B cell (primary cell): ENCODE results near the gene GABPB2. TPM values are rescaled to one million over a fixed set of nuclear protein-coding genes. Genes with fewer than 3 reads are reported as not detected.

Source experiments
- ATAC-seq: fragments of 200-7000 bp; cut with Tn5 transposase; one replicate; pipeline ENCODE4 v1.10.0; 2021; ENCODE audit warnings: low read depth, mild to moderate bottlenecking, moderate number of reproducible peaks, moderate library complexity
- CTCF ChIA-PET: fragments of 350-600 bp; sonication (Branson Sonifier 250); formaldehyde crosslinking; loops from one replicate; lab custom pipeline; 2021; ENCODE audit warnings: antibody characterized with exemption, inconsistent platforms; lab: Charles Lee
- POLR2A ChIA-PET: fragments of 350-600 bp; sonication (Branson Sonifier 250); formaldehyde crosslinking; loops from one replicate; lab custom pipeline; 2021; ENCODE audit warnings: antibody characterized with exemption; lab: Charles Lee
- DNase-seq: peaks from one replicate; pipeline ENCODE4 v3.0.0; 2013
- H2AFZ ChIP-seq: 2 replicates; pipeline ENCODE4 v1.6.1; 2012; ENCODE audit warnings: mild to moderate bottlenecking, low read depth, low read length; ENCODE audit not compliant: insufficient read depth, poor library complexity, severe bottlenecking
- H3K27ac ChIP-seq, 2 donors: 1 replicate in 1 of 2; 2 replicates in 1 of 2; pipeline ENCODE4 v1.5.1; 2012 to 2013; ENCODE audit warnings: low read length in 2 of 2, mild to moderate bottlenecking in 2 of 2, moderate library complexity in 1 of 2
- H3K27me3 ChIP-seq, 4 experiments: fragments of 200-600 bp in 1 of 4; sonication (generic) in 1 of 4; replicated peaks in 1 of 4; 1 replicate in 2 of 4; 2 replicates in 2 of 4; pipeline versions ENCODE4 v1.6.1 to v1.7.0; 2013 to 2016; ENCODE audit warnings: low read length in 3 of 4, mild to moderate bottlenecking in 2 of 4, mixed read lengths in 1 of 4, moderate library complexity in 1 of 4; ENCODE audit not compliant: insufficient read depth in 4 of 4, control insufficient read depth in 3 of 4; ENCODE audit errors: control extremely low read depth in 1 of 4
- H3K36me3 ChIP-seq, 2 experiments: replicated peaks in 1 of 2; 1 replicate in 1 of 2; 2 replicates in 1 of 2; pipeline versions ENCODE4 v1.6.1 to v1.7.1; 2013; ENCODE audit warnings: low read length in 1 of 2; ENCODE audit not compliant: insufficient read depth in 2 of 2, control insufficient read depth in 1 of 2; ENCODE audit errors: control extremely low read depth in 1 of 2, extremely low read depth in 1 of 2
- H3K4me1 ChIP-seq, 2 donors: fragments of 200-600 bp in 1 of 2; sonication (generic) in 1 of 2; 1 replicate in 1 of 2; 2 replicates in 1 of 2; pipeline versions ENCODE4 v1.5.1 to v1.6.1; 2013 to 2017; ENCODE audit warnings: low read length in 2 of 2; ENCODE audit not compliant: control insufficient read depth in 2 of 2, insufficient read depth in 2 of 2
- H3K4me2 ChIP-seq: replicated peaks from 2 replicates; pipeline ENCODE3; 2012; ENCODE audit warnings: mild to moderate bottlenecking, low read depth, low read length; ENCODE audit not compliant: poor library complexity, severe bottlenecking
- H3K4me3 ChIP-seq, 5 experiments: fragments of 200-600 bp in 1 of 5; sonication (generic) in 1 of 5; 1 replicate in 3 of 5; 2 replicates in 2 of 5; pipeline versions ENCODE4 v1.5.1 to v1.7.0; 2011 to 2016; ENCODE audit warnings: low read length in 4 of 5, mild to moderate bottlenecking in 4 of 5, low read depth in 2 of 5, control low read depth in 1 of 5, moderate library complexity in 1 of 5; ENCODE audit not compliant: insufficient read depth in 1 of 5; ENCODE audit errors: control extremely low read depth in 1 of 5, extremely low read depth in 1 of 5
- H3K79me2 ChIP-seq: fragments of 200-600 bp; sonication (generic); one replicate; pipeline ENCODE4 v1.6.0; 2016; ENCODE audit warnings: low read length; ENCODE audit not compliant: control insufficient read depth, insufficient read depth
- H3K9ac ChIP-seq: fragments of 200-600 bp; sonication (generic); 2 replicates; pipeline ENCODE4 v1.6.1; 2017; ENCODE audit warnings: mild to moderate bottlenecking, low read length, moderate library complexity
- H3K9me3 ChIP-seq, 3 donors: one replicate each; pipeline versions ENCODE4 v1.6.1 to v1.7.1; 2013; ENCODE audit warnings: low read length in 2 of 3; ENCODE audit not compliant: control insufficient read depth in 2 of 3, insufficient read depth in 1 of 3; ENCODE audit errors: control extremely low read depth in 1 of 3
- H4K20me1 ChIP-seq: 2 replicates; pipeline ENCODE4 v1.6.0; 2012; ENCODE audit warnings: mild to moderate bottlenecking, low read length; ENCODE audit not compliant: insufficient read depth, control insufficient read depth, poor library complexity, severe bottlenecking
- H3K27ac Mint-ChIP-seq: one replicate; pipeline ENCODE4 v1.8.0; 2021; ENCODE audit warnings: mixed read lengths
- H3K27me3 Mint-ChIP-seq: one replicate; pipeline ENCODE4 v1.8.0; 2021; ENCODE audit warnings: mixed read lengths
- H3K4me1 Mint-ChIP-seq: one replicate; pipeline ENCODE4 v1.8.0; 2021; ENCODE audit warnings: mixed read lengths
- H3K4me3 Mint-ChIP-seq: one replicate; pipeline ENCODE4 v1.8.0; 2021; ENCODE audit warnings: mixed read lengths
- H3K9me3 Mint-ChIP-seq: one replicate; pipeline ENCODE4 v1.8.0; 2022; ENCODE audit warnings: mixed read lengths; ENCODE audit not compliant: insufficient read depth
- EZH2 ChIP-seq: IDR thresholded peaks from 2 replicates; pipeline ENCODE4 v1.6.1; 2012; ENCODE audit warnings: borderline replicate concordance, low read depth, mild to moderate bottlenecking, moderate library complexity, low read length; ENCODE audit not compliant: insufficient read depth, poor library complexity, severe bottlenecking
- WGBS: methylation state at CpG from one replicate; pipeline ENCODE4 v1.1.5; 2013; ENCODE audit warnings: missing lambda C conversion rate; ENCODE audit not compliant: insufficient coverage; 5-methylcytosine and 5-hydroxymethylcytosine counted together
- intact Hi-C: fragments of 100-400 bp; cut with micrococcal nuclease; formaldehyde crosslinking; loops from one replicate; pipeline ENCODE4 v1.10.0; 2022
- polyA plus RNA-seq: library from polyadenylated mRNA; depleted of rRNA; stranded (reverse); fragments of >200 nt; gene quantifications from 2 replicates; pipeline ENCODE4 v1.2.3, GENCODE V29; 2012
- total RNA-seq, 2 donors: library from RNA; stranded (reverse); fragments of 120-200 nt in 1 of 2; gene quantifications; 1 replicate in 1 of 2; 2 replicates in 1 of 2; pipeline versions ENCODE4 v1.2.3 to v1.2.4, GENCODE V29; 2013 to 2022
- TF ChIP-seq, protein P1 (sequence below): fragments of 200-600 bp; IDR thresholded peaks from one replicate; pipeline ENCODE4 v1.8.0; 2022; ENCODE audit warnings: antibody characterized with exemption, mild to moderate bottlenecking

GABPB2 gene
- total and polyA plus RNA-seq, 2 donors (not counting 1 experiment from before 2014, with no cell fraction given): 15.1 to 22.4 TPM

DNA sequence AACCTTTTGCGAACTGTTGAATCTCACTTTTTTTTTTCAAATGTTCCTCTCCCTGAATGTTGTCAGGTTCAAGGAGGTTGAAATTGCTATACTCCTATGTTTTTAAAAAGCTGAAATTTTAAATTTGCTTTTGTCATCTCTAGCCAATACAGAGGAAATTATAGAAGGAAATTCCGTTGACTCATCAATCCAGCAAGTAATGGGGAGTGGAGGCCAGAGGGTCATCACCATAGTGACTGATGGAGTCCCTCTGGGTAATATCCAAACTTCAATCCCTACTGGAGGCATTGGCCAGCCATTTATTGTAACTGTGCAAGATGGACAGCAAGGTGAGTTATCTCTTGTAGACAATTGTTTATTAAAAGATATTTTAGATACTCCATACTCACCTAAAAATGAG, 36.3 kb downstream of the GABPB2 start:
- Histone ChIP-seq H3K4me1 (no peaks in the 10 kb centered on the region), H4K20me1 (no peaks in the 10 kb centered on the region), H3K36me3 (peaks cover 0 to 18% of the 10 kb centered on the region in 2 experiments), H3K9ac (no peak overlapping the region), H3K4me2 (no peak overlapping the region), H3K27me3 (no peaks in the 10 kb centered on the region), H3K79me2 (no peaks in the 10 kb centered on the region), H3K9me3 (no peaks in the 10 kb centered on the region), H3K4me3 (no peak overlapping the region), H3K27ac (no peak overlapping the region), H2AFZ (no peak overlapping the region)
- no peak for TF ChIP-seq EZH2
- TF ChIP-seq, protein P1, sequence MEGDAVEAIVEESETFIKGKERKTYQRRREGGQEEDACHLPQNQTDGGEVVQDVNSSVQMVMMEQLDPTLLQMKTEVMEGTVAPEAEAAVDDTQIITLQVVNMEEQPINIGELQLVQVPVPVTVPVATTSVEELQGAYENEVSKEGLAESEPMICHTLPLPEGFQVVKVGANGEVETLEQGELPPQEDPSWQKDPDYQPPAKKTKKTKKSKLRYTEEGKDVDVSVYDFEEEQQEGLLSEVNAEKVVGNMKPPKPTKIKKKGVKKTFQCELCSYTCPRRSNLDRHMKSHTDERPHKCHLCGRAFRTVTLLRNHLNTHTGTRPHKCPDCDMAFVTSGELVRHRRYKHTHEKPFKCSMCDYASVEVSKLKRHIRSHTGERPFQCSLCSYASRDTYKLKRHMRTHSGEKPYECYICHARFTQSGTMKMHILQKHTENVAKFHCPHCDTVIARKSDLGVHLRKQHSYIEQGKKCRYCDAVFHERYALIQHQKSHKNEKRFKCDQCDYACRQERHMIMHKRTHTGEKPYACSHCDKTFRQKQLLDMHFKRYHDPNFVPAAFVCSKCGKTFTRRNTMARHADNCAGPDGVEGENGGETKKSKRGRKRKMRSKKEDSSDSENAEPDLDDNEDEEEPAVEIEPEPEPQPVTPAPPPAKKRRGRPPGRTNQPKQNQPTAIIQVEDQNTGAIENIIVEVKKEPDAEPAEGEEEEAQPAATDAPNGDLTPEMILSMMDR: no peak
- CTCF ChIA-PET: interaction anchor here (0.7 to 1.1 kb wide), 2 partner anchors 162 to 235 kb away, joined by 3 read pairs; no protein-coding TSS in a partner anchor
- no CpG with 5 or more reads among the region's 2 CpGs for WGBS
- Mint-ChIP-seq H3K9me3 (no peaks in the 10 kb centered on the region), H3K4me3 (no peak overlapping the region), H3K27ac (no peak overlapping the region), H3K27me3 (no peaks in the 10 kb centered on the region), H3K4me1 (no peaks in the 10 kb centered on the region)
- DNase-seq: no peak
- POLR2A ChIA-PET: no interaction called here
- intact Hi-C loops: no loop called here
- ATAC-seq: no peak

DNA sequence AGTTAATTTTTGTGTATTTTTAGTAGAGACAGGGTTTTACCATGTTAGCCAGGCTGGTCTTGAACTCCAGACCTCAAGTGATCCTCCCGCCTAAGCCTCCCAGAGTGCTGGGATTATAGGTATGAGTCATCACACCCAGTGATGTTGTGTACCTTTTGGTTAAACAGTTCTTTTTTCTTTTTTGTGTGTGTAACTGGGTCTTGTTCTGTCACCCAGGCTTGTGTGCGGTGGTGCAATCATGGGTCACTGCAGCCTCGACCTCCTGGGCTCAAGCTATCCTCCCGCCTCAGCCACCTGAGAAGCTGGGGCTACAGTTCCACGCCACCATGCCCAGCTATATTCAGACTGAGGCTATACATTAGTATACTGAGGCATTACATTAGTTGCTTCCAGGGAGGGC, 37.8 kb downstream of the GABPB2 start:
- no peaks in the 10 kb centered on the region for H4K20me1 ChIP-seq
- ATAC-seq: no peak
- no peaks in the 10 kb centered on the region for H3K4me1 Mint-ChIP-seq
- TF ChIP-seq, protein P1: no peak
- TF ChIP-seq EZH2: no peak
- H3K4me3 Mint-ChIP-seq: no peak overlapping the region
- WGBS: 100% methylated on average over 1 of the region's 5 CpGs
- no peak overlapping the region for H3K4me2 ChIP-seq
- no peaks in the 10 kb centered on the region for H3K79me2 ChIP-seq
- H3K27ac ChIP-seq: no peak overlapping the region
- H3K4me1 ChIP-seq: no peaks in the 10 kb centered on the region
- intact Hi-C loops: no loop called here
- no peak overlapping the region for H3K27ac Mint-ChIP-seq
- no peaks in the 10 kb centered on the region for H3K27me3 Mint-ChIP-seq
- no peak overlapping the region for H2AFZ ChIP-seq
- H3K9me3 ChIP-seq: no peaks in the 10 kb centered on the region
- no peak for DNase-seq
- H3K9me3 Mint-ChIP-seq: no peaks in the 10 kb centered on the region
- no peak overlapping the region for H3K9ac ChIP-seq
- no peak overlapping the region for H3K4me3 ChIP-seq
- POLR2A ChIA-PET: no interaction called here
- CTCF ChIA-PET: interaction anchor here (0.6 to 1.6 kb wide), 2 partner anchors 84 to 144 kb away, joined by 3 to 4 read pairs; no protein-coding TSS in a partner anchor
- H3K36me3 ChIP-seq: peaks cover 0 to 18% of the 10 kb centered on the region in 2 experiments
- H3K27me3 ChIP-seq: no peaks in the 10 kb centered on the region
